RKO (cell line): ENCODE data around the gene BMPR2.

ENCODE experiments used
- DNase-seq: peaks from one replicate; pipeline ENCODE4 v3.0.0-alpha.2; 2016; ENCODE audit warnings: low spot score

Gene BMPR2

DNA sequence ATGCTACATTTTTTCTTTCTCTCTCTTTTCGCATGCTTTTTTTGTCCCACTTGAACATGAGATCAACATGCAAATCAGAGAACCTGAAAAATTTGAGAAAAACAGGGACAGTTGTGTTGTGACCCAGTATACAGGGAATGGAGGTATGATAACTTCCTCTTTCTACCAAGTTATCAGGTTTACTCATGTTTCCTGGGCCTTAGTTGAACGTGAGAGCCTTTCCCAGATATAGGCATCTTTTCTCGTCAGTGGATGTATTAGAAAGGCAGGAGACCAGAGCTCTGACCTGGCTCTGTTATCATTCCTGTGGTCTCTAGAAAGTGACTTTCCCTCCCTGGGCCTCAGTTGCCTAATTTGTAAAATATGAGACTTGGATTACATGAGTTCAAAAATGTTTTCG, 228.6 kb downstream of the BMPR2 start:
- no peak for DNase-seq

DNA sequence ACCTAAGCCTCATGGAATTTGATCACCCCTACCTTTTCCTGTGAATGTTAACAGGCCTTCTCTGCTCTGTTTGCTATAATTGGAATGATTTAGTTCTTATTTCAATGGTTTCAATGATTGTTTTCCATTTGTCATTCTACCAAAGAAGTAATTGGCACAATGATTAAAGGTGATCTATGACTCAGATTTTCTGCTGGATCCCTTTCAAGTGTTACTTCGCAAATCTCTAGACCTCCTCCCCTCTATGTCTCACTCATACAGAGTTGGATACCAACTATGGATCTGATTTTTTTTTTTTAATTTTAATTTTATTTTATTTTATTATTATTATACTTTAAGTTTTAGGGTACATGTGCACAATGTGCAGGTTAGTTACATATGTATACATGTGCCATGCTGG, 229.0 kb downstream of the BMPR2 start:
- no peak for DNase-seq

- DNase-seq, result no peak
Observed at GRCh38 chr2:202608142-202608852, 232.2 kb downstream of the BMPR2 start.

- DNase-seq, result no peak
Observed at GRCh38 chr2:202609381-202610145, 233.4 kb downstream of the BMPR2 start.

GRCh38 chr2:202610380-202610779, 234.3 kb downstream of the BMPR2 start:
- no peak for DNase-seq

DNA sequence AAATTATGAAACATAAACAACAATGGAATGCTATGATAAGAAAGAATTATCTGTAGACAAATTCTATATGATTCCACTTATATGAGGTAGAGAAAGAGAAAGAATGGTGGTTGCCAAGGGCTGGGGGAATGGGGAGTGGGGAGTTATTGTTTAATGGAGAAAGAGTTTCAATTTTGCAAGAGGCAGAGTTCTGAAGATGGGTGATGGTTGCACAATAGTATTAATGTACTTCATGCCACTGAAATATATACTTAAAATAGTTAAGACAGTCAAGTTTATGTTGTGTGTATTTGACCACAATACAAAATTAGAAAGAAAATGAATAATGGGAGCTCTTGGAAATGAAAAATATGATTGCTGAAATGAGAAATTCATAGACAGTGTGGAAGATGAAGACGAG, 236.0 kb downstream of the BMPR2 start:
- DNase-seq, result no peak

- no peak for DNase-seq
Observed at GRCh38 chr2:202613479-202613878, 237.4 kb downstream of the BMPR2 start.
